Fibroblast of peridontal ligament (primary cell): ENCODE measurements around the gene NSMF.

Experiments used
- DNase-seq: peaks from one replicate; pipeline ENCODE4 v3.0.0-alpha.2; 2010; ENCODE audit errors: extremely low read depth

Gene NSMF

DNA sequence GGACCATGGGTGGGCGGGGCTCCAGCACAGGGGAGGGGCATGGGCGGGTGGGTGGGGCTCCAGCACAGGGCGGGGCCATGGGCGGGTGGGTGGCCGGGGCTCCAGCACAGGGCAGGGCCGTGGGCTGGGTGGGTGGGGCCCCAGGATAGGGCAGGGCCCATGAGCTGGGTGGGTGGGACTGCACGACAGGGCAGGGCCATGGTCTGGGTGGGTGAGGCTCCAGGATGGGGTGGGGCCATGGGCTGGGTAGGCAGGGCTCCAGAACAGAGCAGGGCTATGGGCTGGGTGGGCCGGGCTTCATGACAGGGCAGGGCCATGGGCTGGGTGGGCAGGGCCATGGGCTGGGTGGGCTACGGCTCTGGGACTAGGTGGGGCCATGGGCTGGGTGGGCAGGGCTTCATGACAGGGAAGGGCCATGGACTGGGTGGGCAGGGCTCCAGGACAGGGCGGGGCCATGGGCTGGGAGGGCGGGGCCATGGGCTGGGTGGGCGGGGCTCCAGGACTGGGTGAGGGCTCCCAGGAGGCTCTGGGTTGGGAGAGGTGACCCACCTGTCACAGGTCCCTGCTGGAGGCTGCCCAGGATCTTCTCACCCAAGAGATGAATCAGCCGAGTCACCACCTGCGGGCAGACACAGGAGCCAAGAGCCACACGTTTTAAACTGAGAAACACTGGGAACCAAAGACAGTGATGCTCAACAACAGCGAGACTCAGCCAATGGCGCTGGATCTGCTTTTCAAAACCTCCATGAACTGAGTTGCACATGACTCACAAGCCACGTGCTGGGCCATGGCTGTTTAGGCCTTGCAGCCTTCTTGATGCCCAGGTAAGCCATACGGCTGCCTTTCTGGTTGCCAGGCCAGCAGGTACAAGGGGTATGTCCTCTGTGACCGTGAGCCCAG lies 33.6 kb upstream of the NSMF start:
- DNase-seq = no peak

DNA sequence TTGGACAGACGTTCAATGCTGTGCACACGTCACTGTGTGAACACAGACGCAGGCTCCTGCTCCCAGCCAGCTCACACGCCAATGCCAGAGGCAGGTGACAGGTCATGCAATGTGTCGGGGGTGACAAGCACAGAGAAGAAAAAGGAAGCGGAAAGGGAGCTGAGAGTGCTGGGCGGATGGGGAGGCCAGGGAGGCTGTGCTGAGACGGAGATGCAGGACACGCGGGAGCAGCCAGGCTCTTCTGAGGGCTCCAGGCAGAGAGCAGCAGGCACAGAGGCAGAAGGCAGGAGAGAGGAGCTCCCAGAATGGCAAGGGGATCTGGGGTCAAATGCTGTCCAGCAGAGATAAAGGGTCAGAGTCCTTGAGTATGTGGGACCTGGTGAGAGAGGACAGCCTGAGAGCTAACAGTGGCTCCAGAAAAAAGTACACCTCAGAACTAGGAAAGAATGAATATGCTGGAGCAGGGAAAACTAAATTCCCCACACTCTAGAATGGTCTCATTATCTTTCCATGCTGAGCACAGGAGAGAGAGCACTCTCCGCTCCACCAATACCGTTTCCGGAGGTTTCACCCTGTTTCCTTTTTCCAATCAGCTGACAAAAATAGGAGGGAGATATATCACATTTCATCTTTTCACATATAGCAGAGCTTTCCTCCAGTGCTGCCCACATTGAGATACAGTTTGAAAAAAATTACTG lies 32.8 kb upstream of the NSMF start:
- DNase-seq = no peak

DNA sequence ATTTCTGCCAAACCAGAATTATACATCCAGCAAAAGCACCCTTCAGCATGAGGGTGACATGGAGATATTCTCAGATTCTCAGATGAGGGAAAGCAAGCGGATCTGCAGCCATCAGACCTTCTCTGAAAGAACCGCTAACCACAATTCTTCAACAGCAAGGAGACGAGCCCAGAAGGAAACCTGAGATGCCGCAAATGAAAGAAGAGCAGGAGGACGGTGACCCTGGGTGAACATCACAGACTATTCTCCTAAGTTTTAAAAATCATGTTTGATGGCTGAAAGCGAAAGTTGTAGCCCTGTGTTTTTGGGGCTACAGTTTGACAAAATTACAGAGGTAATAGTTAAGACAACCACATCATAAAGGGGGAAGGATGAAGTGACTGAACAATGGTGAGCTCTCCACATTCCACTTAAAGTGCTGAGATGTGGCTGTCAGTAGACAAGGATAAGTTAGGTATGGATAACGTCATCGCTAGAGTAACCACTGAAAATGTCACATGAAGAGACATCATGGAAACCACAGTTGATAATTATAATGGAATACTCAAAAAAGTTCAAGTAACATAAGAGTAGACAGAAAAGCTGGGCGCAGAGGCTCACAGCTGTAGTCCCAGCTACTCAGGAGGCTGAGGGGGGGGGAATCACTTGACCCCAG lies 31.5 kb upstream of the NSMF start:
- DNase-seq = peak; percentile 17

DNA sequence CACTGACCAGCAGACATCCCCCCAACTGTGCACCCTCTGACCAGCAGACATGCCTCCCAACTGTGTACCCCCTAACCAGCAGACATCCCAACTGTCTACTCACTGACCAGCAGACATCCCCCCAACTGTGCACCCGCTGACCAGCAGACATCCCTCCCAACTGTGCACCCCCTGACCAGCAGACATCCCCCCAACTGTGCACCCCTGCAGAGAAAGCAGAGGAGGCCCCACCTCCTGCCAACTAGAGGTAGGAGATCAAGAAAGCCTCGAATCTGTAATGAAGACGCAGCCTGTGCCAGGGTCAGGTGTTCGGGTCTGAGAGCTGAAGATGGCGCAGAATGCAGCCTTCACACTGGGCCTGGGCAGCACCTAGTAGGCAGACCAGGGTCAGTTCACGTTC lies 29.8 kb upstream of the NSMF start:
- DNase-seq = no peak

DNA sequence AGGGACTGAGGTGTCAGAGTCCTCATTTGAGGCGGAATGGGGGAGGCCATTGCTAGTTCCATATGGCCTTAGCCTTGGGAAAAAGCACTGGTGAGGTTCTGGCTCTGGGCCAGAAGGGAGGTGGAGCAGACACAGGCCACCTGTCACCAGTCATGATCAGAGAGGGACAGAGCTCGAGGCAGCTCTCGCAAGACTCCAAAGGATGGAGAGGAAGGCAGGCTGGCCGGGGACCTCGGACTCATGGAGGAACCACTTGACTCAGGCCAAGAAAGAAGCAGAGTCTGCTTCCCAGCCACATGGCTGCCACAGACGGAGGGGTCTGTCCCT lies 29.2 kb upstream of the NSMF start:
- DNase-seq = no peak

DNA sequence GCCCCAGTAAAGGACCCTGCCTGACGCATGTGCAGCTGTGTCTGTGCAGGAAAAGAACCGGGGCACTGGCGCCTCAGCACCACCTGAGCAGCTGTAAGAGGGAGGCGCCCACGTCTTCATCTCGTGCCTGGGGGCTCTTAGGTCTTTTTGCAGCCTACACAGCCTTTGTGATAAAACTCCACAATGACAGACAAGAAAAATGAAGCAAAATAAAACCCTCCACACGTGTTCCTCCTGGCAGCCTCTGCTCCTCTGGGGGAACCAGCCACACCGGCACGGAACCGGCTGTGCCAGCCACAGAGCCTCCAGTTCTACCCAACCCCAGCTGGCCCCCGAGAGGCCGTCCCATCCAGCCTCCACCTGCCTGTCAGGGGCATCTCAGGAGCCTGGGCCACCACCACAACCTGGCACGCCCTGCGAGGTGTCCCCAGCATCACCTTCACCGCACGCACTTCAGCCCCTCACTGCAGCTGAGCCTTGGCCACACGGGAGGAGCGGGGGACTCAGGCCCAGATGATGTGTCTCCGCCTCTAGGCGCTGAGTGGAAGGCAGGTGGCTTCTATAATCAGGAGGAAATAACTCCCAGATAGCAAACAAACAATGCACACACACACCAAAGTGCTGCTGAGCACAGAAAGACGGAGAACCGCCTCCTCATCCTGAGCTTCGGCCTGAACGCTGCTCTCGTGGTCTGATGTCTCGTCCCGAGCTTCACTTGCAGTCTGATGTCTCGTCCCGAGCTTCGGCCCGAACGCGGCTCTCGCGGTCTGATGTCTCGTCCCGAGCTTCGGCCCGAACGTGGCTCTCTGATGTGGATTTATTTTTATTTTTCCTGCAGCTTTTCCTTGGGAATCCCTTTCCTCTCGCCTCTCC lies 28.6 kb upstream of the NSMF start:
- DNase-seq = no peak

DNA sequence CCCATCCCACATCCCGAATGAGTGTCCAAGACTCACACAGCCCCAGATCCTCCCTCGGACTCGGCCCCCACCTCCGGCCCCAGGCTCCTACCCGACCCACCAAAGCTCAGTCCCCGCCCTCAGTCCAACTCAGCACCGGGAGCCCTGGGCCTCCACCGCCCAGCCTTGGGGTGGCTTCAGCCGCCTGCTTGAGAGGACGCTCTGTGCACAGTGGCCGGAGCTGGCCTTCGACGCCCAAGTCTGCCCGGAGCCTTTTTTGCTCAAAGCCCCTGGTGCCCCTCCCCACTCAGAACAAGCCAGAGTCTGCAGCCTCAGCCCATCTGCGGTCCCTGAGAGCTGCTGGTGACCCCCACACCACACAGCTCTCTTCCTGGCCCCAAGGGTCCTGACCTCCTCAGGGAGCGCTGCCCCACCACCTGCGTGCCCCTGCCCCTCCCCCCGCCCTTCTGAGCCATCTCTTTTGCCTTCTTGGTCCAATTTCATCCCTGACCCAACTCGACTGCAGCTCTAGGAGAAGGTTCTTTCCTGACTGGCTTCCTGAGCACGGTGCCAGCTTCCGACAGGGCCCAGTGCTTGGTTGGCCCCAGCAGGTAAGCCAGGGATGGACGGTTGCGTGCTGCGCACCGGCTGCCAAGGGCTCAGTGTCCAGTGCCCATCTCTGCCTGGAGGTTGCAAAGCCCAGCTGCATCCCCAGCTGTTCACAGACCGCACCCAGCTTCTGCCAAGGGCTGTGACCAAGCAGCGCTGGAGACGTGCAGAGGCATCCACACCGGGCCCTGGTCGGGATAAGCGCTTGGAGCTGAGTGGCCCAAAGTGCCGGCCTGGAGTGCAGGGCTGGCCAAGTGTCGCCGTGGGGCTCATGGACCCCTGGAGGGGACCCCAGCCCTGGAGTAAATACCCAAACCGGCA lies 27.7 kb upstream of the NSMF start:
- no peak for DNase-seq

DNA sequence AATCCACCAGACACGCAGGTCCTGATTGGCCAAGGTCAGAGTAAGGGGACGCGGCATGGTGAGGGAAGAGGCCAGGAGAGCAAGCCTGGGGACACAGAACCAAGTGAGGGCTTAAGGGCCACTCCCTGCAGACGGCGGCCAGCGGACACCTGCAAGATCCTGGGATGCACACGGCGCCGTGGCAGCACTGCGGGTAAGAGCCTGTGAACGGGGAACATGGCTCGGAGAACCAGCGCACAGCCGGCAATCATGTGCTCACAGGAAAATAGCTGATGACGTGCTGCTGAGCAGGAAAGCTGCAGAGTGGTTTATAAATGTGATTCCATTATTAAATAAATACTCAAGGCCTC lies 27.0 kb upstream of the NSMF start:
- DNase-seq = no peak

DNA sequence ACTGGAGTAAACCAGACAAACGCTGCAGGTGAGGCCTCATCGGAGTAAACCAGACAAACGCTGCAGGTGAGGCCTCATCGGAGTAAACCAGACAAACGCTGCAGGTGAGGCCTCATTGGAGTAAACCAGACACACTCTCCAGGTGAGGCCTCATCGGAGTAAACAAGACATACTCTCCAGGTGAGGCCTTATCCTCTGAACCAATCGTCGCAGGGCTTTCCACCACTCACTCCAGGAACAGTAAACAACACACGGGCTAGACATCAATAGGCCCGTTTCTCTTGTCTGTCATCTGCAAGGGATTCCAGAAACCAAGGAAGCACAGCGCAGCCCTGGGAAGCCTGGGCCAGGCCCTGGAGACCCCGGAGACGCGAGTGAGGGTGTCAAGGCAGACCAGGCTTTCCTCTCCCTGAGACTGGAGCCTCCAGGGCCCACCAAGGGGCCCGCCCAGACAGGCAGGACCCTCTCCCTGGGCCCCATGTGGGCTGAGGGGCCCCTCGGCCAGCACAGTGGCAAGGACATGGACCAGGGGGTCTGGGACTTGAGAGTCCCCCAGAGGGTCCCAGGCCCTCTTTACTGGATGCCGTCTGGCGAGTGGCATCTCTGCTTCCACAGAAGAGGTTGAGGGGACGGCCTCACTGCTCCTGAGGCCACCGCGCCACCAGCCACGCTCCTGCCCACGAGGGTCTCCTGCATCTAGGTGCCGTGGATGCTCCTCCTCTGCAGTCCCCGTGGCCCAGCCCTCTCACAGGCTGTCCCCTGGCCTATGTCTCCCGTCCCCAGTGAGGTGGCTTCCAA lies 26.4 kb upstream of the NSMF start:
- DNase-seq = no peak

DNA sequence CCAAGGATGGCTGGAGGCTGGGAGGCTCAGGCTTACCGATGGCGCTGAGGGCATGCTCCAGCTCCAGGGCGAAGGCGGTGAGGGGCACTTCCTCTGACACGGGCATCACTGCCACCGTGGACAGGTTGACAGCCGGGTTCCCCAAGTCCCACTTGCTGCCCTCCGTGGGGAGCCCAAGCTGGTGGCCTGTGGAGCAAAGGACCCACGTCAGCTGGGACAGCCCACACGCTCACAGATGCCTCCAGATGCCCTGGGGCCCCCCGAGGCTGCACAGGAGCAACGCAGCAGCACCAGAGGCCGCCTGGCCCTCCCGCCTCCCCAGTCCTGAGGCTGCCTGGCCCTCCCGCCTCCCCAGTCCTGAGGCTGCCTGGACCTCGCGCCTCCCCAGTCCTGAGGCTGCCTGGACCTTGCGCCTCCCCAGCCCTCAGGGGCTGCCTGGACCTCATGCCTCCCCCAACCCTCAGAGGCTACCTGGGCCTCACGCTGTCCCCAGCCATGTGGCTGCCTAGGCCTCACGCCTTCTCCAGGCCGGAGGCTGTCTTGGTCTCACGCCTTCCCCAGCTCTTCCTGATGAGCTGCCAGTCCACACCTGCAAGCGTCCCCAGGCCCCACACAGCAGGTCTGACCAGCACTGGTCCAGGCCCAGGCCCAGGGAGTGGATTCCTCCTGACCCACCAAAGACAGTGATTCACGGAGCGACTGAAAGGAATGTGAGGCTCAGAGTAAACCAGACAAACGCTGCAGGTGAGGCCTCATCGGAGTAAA lies 25.6 kb upstream of the NSMF start:
- no peak for DNase-seq

DNA sequence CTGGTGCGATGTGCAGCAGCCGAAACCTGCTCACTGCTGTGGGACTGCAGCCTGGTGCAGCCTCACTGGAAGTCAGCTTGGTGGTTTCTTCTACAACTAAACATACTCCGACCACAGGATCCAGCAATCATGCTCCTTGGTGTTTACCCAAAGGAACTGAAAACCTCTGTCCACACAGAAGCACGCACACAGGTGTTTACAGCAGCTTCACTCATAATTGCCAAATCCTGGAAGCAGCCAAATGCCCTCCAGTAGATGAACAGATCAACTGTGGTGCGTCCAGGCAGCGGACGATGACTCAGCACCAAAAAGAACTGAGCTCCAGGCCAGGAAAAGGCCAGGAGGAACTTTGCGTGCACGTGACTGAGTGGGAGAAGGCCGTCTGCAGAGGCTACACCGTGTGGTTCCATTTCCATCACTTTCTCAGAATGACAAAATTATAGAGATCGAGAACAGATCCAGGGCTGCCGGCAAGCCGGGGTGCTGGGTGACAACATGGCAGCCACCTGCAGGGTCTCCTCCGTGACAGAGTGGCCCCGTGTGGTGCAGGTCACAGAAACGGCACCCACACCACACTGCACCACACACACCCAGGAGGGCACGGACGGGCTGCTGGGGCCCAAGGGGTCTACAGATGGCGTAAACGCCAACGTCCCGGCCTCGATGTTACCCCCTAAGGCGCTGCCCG lies 23.1 kb upstream of the NSMF start:
- peak; percentile 87 for DNase-seq

DNA sequence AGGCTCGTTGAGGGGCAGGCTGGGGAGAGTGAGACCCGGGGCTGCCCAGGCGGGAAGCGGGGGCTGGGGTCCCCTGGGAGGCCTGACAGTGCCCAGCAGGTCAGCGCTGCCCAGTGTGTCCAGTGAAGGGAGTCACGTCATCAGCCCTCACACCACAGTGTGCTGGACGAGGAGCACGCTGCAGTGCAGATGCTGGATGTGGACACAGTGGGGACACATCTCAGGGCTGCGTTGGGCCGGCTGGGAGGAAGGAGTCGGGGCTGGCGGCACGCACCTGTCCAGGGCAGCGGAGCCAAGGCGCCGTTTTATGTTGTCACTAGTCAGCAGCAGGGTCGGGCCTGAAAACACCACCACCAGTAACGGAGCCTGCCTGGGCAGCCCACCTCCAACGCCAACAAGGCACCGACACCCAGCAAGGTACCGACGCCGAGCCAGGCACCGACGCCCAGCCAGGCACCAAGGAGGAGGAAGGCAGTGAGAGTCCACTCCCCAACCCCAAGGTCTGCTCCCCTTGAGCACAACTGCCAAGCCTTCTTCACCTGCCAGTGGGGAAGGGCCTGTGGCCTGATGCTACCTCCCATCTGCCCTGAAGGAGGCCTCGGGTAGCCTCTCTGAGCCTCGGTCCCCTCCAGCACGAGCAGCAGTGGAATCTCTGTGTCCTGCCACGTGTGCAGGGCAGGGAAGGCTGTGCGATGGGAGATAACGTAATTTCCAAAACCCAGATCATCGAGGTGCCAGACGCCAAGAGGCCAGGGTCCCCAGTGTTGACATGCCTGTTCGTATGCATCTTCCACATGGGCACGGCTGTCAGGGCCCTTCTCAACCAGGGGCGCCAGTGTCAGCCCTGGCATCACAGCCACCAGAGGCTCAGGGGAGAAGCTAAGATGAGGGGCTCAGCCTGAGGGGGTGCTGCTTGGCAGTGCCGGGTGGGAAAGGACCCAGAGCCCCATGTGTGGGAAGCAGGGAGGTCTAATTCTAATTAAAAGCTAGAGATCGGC lies 21.9 kb upstream of the NSMF start:
- no peak for DNase-seq

DNA sequence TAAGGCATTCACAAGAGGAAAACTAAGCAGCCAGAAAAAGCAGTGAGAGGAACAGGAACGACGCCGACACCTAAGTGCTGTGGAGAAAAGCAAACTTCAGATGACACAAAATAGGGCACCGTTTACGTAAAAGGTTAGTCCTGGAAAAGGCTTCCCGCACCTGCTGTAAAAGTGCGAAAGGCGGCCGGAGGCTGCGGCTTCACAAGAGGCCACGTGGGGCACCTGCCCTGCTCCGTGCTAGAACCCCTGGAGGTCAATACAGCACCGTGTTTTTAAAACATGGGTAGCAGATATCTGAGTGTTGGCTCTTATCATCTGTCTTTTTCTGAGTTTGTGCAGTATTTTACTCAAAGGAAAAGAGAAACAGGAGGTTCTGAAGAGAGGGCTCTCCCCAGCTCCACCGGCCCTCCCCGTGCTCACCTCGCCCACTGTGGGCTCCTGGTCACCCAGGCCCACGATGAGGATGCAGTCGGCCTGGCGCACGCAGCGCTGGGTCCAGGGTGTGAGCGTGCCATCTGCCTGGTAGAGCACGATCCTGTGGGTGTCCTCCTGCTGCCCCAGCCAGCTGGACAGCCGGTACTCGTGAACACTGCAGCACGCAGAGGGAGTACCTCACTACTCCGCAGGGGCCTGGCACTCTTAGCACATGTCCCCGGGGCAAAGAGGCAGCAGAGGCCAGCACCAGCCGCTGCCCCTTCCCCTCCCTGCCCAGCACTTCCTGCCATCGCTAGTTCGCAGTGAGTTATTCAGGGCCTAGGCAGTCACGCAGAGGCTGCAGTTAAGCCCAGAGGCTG lies 21.0 kb upstream of the NSMF start:
- DNase-seq = no peak

DNA sequence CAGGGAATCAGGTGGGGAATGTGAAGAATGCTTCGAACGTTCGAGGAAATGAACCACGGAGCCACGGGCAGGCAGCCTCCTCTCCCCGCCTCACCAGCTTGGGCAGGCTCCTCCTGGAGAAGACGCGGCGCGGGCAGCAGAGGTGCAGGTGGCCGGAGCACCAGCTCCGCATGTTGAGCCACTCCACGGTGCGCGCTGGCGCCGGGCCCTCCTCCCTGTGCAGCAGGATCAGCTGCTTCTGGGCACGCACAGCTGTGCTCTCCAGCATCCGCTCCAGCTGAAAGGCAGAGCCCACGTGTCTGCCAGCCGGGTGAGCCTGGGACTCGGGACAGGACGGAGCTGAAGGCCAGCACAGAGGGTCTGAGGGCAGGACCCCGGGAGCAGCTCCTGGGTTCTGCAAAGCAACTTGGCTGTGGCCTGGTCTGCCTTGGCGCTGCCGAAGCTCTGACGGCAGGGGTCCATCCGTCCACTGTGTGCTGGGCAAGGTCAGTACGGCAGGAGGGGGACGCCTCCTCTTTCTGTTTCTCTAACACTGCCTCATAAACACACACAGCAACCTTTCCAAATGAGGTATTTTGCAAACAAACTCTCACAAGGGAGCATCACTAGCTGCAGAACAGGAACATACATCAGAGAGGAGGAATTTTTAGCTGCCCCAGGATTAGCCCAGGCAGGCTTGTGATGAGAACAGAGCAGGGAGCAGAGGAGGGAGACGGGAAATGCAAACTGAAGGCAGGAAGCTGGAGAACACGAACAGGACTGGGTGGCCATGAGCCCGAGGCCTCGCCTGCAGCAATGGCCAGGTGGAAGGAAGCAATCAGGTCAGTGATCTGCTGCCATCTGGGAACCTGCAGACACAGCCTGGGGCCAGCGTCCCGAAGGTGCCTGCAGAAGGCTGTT lies 20.1 kb upstream of the NSMF start:
- no peak for DNase-seq

DNA sequence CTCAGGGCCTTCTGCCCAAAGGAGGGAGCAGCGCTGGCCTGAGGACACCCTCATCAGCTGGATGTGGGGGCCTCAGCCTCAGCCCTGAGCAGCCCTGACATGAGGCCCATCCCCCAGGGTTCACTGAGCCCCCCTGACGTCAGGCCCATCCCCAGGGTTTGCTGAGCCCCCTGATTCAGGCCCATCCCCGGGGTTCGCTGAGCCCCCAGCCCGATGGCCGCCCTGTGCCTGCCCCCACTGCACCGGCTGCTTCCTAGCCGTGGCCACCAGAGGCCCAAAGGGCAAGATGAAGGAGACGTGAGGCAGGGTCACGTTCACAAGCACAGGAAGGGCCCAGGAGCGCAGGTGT lies 19.5 kb upstream of the NSMF start:
- no peak for DNase-seq
